WTC11 (cell line): ENCODE measurements around the gene SH3GL2.

Source experiments
- AR ChIP-seq: fragments of 250-450 bp; sonication (Bioruptor Pico); IDR thresholded peaks from 2 replicates; pipeline ENCODE4 v1.9.0; 2021; ENCODE audit warnings: mild to moderate bottlenecking
- ELF4 ChIP-seq: sonication (generic); formaldehyde crosslinking; IDR thresholded peaks from 2 replicates; pipeline ENCODE4 v1.8.1; 2022; ENCODE audit warnings: low read depth, mild to moderate bottlenecking, moderate library complexity, missing genetic modification reagents
- FOXK1 ChIP-seq: sonication (generic); formaldehyde crosslinking; IDR thresholded peaks from 2 replicates; pipeline ENCODE4 v1.8.0; 2022; ENCODE audit warnings: mild to moderate bottlenecking, moderate library complexity, missing genetic modification reagents
- TF ChIP-seq, protein P1 (sequence below): fragments of 200-600 bp; IDR thresholded peaks from 2 replicates; pipeline ENCODE4 v1.8.0; 2022; ENCODE audit warnings: antibody characterized with exemption

DNA sequence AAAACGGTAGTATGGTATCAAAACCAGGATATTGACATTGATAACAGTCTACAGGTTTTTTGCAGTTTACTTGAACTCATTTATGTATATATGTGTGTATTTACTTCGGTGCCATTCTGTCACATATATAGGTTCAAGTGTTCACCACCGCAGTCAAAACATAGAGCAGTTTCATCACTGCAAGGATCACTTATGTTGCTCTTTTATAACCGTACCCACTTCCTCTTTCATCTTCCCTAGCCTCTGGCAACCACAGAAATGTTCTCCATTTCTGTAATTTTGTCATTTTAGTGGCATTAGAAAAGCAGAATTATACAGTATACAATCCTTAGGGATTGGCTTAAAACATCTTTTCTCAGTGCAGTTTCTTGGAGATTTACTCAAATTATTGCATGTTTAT is 90.3 kb downstream of the SH3GL2 start:
- TF ChIP-seq, protein P1, sequence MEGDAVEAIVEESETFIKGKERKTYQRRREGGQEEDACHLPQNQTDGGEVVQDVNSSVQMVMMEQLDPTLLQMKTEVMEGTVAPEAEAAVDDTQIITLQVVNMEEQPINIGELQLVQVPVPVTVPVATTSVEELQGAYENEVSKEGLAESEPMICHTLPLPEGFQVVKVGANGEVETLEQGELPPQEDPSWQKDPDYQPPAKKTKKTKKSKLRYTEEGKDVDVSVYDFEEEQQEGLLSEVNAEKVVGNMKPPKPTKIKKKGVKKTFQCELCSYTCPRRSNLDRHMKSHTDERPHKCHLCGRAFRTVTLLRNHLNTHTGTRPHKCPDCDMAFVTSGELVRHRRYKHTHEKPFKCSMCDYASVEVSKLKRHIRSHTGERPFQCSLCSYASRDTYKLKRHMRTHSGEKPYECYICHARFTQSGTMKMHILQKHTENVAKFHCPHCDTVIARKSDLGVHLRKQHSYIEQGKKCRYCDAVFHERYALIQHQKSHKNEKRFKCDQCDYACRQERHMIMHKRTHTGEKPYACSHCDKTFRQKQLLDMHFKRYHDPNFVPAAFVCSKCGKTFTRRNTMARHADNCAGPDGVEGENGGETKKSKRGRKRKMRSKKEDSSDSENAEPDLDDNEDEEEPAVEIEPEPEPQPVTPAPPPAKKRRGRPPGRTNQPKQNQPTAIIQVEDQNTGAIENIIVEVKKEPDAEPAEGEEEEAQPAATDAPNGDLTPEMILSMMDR: no peak
- TF ChIP-seq AR (CRISPR knock-in tag): no peak
- no peak for TF ChIP-seq ELF4 (CRISPR knock-in tag)
- no peak for TF ChIP-seq FOXK1 (CRISPR knock-in tag)
